ENCODE data around the gene GABPA. TPM values are rescaled to one million over a fixed set of nuclear protein-coding genes. Genes with fewer than 3 reads are reported as not detected.

The GABPA gene
- total and polyA plus RNA-seq, 2 of the 13 experiments (the other 11 are each of a cell fraction or from before 2014, with no cell fraction given): 7.4 to 13.2 TPM

- TF ChIP-seq CSRNP1 (CRISPR knock-in tag; IDR thresholded peaks at IDR 0.05) (no peak), ZNF256 (CRISPR knock-in tag; conservative IDR thresholded peaks at IDR 0.05) (no peak), THRA (CRISPR knock-in tag; IDR thresholded peaks at IDR 0.05; ENCODE audit: borderline replicate concordance) (no peak; the same call in 1 of the 2 replicates), ESRRA (CRISPR knock-in tag; IDR thresholded peaks at IDR 0.05; ENCODE audit: low read depth) (no peak), CBX5 (CRISPR knock-in tag; IDR thresholded peaks at IDR 0.05; ENCODE audit: borderline replicate concordance) (peak; percentile 61; the same call in 1 of the 2 replicates), SP4 (CRISPR knock-in tag; IDR thresholded peaks at IDR 0.05) (peak; percentile 86), FOXO1 (CRISPR knock-in tag; IDR thresholded peaks at IDR 0.05) (no peak; the same call in 1 of the 2 replicates), ZNF710 (CRISPR knock-in tag; IDR thresholded peaks at IDR 0.05; ENCODE audit: borderline replicate concordance) (0 out of 2 replicates have a peak, but pooled peaks have one; percentile 28), TERF1 (CRISPR knock-in tag; IDR thresholded peaks at IDR 0.05) (no peak), POLR2A (IDR thresholded peaks at IDR 0.05; ENCODE audit: insufficient read depth in 1 of 2, low read depth in 2 of 2, low read length in 2 of 2) (peak; percentile 50 to 73; a peak in 3 of 4 replicates), ZNF337 (CRISPR knock-in tag; IDR thresholded peaks at IDR 0.05; ENCODE audit: borderline replicate concordance, low read depth) (no peak), ZNF639 (CRISPR knock-in tag; conservative IDR thresholded peaks at IDR 0.05) (peak; percentile 100), ERF (CRISPR knock-in tag; IDR thresholded peaks at IDR 0.05) (peak; percentile 58; the same call in 1 of the 2 replicates), ZNF660 (CRISPR knock-in tag; IDR thresholded peaks at IDR 0.05; ENCODE audit: borderline replicate concordance, low read depth) (no peak), ZNF569 (CRISPR knock-in tag; IDR thresholded peaks at IDR 0.05; ENCODE audit: borderline replicate concordance) (no peak), MED1 (CRISPR knock-in tag; IDR thresholded peaks at IDR 0.05) (peak; percentile 43; the same call in 1 of the 2 replicates), TGIF2 (CRISPR knock-in tag; IDR thresholded peaks at IDR 0.05) (peak; percentile 62), ZNF674 (CRISPR knock-in tag; IDR thresholded peaks at IDR 0.05; ENCODE audit: low read depth) (0 out of 2 replicates have a peak, but pooled peaks have one; percentile 55), ZSCAN12 (CRISPR knock-in tag; IDR thresholded peaks at IDR 0.05) (no peak), SP1 (IDR thresholded peaks at IDR 0.05) (no peak), SP1 (CRISPR knock-in tag; IDR thresholded peaks at IDR 0.05) (peak; percentile 96), GTF3A (CRISPR knock-in tag; conservative IDR thresholded peaks at IDR 0.05) (no peak), ZFP62 (CRISPR knock-in tag; IDR thresholded peaks at IDR 0.05) (no peak)
Measured at GRCh38 chr21:25734904-25735645, at the start of gene GABPA, which contains the start of gene ATP5PF (continued).
